Body of pancreas (tissue), 4 donors: ENCODE data around the gene LRRC73.

Source experiments
- CTCF ChIP-seq, 7 experiments: fragments of 450-650 bp in 4 of 7; fragments of 200-600 bp in 3 of 7; sonication (generic) in 3 of 7; IDR thresholded peaks; one replicate each; pipeline ENCODE4 v1.5.1; 2016 to 2019; ENCODE audit warnings: antibody characterized with exemption in 7 of 7
- POLR2A ChIP-seq, 3 donors: fragments of 450-650 bp; IDR thresholded peaks; one replicate each; pipeline ENCODE4 v1.6.1; 2016; ENCODE audit warnings: antibody characterized with exemption in 3 of 3, mild to moderate bottlenecking in 2 of 3

- TF ChIP-seq CTCF (IDR thresholded peaks at IDR 0.05) (no peak), POLR2A (IDR thresholded peaks at IDR 0.05) (no peak)
Observed at GRCh38 chr6:43497129-43497396, 13.1 kb downstream of the LRRC73 start.
